GM18951 (cell line): ENCODE measurements around the gene CCDC158.
"Not testable (repeated sequence)": the region's sequence is repeated elsewhere in the genome, so short reads cannot be mapped to it uniquely, and the experiment has no call there.

Experiments used
- POLR2A ChIP-seq: IDR thresholded peaks from 4 replicates; pipeline ENCODE4 v1.6.1; 2011; ENCODE audit warnings: mild to moderate bottlenecking; ENCODE audit not compliant: insufficient read length, insufficient read depth; ENCODE audit errors: extremely low read depth
- in situ Hi-C: fragments of 300-500 bp; cut with MboI; formaldehyde crosslinking; loops from one replicate; pipeline ENCODE4 v1.12.0; 2022; ENCODE audit warnings: low sequenced_read_pairs, mixed read lengths, inconsistent platforms; ENCODE audit not compliant: unreplicated experiment

CCDC158 gene

DNA sequence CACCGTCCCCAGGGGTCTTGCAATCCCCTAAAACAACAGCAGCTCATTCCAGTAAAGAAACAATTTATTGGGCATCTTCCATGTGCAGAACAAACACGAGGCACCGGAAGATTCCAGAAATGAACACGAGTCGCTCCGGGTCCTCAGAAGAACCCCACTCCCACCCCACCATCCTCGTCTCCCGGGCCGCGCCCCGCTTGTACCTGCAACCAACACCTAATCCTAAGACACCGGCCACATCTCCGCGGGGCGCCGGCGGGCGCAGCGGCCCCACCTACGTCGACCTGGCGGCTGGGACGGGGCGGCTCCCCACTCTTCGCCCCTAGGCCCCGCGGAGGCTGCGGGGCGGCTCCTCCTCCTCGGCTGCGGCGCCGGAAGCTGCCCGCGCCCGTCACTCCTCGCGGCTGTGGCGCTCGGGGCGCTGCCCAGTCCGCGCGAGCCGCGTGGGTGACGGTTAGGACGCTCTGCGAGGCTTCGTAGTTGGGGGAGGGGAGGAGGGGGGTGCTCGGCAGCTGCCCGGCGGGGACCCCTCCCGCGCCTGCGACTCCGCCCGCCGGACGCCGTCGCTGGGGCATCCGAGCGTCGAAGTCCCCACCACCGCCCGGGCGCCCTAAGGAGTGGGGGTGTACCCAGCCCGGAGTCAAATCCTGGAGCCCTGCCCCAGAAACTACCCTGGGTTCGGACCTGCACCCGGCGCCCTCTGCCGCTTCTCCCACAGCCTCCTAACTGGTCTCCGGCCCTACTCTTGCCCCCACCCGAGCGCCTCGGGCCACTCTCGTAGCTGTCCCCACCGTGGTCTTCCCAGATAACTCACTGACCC lies at the start of gene CCDC158:
TSS of gene CCDC158 (minus strand) at position 380 of the 820 bp plus-strand sequence. CDS start 17,934 bp downstream, outside the sequence.
- no peak for TF ChIP-seq POLR2A
- in situ Hi-C loops = no loop called here

DNA sequence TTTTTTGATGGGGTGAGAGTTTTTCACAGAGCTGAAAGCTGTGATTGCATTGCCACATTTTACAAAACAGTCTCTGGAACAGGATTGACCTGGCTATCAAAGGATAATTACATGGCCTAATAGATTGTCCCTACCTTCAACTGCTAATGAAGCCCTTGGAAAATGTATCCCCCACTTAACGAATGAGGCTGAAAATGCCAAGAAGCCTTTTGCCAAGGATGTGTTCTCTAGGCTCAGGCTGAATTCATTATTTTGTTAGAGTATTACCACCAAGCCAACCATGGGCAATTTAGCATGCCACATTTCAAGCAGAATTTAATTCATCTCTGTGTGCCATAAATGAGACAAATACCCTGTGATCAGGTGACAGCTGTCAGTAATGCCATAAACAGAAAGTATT lies 49.6 kb upstream of the CCDC158 start:
- in situ Hi-C loops = no loop called here

DNA sequence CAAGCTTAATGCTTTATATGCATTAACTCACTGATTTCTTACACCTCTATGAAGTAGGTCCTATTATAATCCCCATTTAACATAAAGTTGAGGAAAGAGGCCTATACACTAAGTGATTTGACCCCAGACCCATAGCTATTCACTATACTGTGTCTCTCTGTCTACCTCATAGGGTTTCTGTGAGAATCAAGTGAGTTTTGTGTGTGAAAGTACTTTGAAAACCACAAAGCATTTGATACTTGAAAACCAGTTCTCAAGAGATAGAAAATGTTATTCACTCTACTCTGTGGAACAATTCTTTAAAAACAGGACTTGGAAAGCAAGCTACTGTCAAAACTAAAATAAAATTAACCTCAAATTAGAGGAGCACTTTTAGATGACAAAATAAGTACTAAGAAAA lies 49.1 kb upstream of the CCDC158 start:
- TF ChIP-seq POLR2A = no peak
- in situ Hi-C loops = no loop called here

More for the DNA sequence above, 49.6 kb upstream of the CCDC158 start:
- TF ChIP-seq POLR2A = no peak

DNA sequence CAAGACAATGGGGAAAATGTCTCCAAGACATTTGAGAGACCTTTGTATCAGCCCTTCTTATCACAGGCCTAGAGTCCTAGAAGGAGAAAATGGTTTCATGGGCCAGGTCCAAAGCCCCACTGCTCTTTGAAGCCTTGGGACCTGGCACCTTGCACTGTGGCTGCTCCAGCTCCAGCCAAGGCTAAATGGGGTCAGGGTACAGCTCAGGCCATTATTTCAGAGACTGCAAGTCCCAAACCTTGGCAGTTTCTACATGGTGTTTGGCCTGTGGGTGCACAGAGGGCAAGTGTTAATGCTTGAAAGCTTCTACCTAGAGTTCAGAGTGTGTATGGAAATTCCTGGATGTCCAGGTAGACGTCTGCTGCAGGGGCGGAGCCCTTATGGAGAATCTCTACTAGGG lies 42.6 kb upstream of the CCDC158 start:
- no peak for TF ChIP-seq POLR2A

DNA sequence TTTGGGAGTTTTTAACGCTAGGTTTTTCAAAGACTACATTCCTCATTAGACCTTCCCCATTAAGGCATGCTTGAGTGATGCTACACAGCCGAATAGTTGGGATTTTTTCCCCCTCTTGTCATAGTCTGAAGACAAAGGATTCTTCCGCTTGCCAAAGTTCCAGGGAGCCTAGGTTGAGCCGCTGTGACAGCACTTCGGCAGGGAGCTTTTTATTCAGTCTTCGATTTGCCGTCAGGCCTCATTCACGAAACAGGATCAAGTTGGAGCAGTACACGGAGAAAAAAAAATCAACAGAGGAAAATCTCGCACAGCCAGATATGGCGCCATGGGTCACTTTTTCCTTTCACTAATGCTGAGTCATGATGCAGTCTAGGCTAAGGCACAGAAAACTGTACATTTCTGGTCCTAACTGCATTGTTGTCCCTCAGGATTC lies 38.4 kb upstream of the CCDC158 start:
- in situ Hi-C loops = no loop called here
- TF ChIP-seq POLR2A = no peak

More for the DNA sequence above, 42.6 kb upstream of the CCDC158 start:
- in situ Hi-C loops = no loop called here

DNA sequence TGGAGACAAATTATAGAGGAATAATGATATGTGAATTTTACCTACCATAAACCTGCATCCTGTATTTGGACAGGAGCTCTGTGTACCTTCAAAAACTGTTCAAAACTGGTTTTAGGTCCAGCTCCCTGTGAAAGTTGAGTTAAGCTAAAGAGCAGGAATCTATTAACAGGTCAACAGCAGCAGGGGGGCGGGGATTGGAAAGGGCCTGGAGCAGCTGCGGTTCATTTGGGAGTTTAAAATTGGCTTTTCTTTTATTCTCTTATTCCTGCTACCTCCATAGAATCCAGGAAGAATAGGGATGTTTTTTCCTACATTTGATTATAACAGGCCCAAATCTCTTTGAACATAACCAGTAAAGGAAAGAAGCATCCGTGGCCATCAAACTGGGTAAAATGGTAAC lies 37.9 kb upstream of the CCDC158 start:
- no peak for TF ChIP-seq POLR2A
- in situ Hi-C loops = no loop called here

DNA sequence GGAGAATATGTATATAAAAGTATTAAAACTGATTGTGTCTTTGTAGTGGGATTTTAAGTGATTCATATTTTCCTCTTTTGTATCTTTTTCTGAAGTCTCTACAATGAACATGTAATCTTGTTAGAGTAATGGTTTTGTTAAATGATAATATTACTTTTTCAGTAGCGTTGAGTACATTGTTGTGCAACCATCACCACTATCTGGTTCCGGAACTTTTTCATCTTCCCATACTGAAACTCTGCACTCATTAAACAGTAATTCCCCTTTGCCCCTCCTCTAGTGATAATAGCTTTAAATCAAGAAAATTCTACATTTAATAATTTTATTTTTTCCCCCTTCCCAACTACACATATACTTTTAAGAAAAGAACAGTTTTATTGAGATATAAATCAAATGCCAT lies 37.4 kb upstream of the CCDC158 start:
- in situ Hi-C loops = no loop called here
- TF ChIP-seq POLR2A = no peak

DNA sequence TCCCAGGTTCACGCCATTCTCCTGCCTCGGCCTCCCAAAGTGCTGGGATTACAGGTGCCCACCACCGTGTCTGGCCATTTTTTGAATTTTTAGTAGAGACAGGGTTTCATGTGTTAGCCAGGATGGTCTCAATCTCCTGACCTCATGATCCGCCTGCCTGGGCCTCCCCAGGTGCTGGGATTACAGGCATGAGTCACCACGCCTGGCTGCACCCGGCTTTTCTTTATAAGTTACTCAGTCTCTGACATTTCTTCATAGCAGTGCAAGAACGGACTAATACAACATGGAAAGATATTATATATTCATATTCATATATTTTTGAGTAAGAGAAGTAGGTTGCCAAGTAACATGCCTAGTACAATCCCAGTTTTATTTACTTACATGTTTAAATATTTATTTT lies 36.9 kb upstream of the CCDC158 start:
- no peak for TF ChIP-seq POLR2A
- in situ Hi-C loops = no loop called here

DNA sequence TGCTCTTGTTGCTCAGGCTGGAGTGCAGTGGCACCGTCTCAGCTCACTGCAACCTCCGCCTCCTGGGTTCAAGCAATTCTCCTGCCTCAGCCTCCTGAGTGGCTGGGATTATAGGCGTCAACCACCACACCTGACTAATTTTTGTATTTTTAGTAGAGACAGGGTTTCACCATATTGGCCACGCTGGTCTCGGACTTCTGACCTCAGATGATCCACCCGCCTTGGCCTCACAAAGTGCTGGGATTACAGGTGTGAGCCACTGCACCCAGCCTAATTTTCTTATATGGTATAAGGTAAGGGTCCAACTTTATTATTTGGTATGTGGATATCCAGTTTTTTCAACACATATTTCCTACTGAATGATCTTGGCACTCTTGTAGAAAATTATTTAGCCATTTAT lies 33.1 kb upstream of the CCDC158 start:
- in situ Hi-C loops = not testable (repeated sequence)

DNA sequence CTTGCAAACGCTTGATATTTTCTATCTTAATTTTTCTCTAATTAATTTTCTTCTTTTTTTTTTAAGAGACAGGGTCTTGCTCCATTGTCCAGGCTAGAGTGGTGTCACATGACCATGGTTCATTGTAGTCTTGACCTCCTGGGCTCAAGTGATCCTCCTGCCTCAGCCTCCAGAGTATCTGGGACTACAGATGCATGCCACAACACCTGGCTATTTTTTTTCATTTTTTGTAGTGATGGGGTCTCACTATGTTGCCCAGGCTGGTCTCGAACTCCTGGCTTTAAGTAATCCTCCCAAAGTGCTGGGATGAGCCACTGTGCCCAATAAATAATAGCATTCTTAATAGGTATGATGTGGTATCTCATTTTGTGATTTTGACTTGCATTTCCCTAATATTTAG lies 32.3 kb upstream of the CCDC158 start:
- in situ Hi-C loops = no loop called here
- no peak for TF ChIP-seq POLR2A

DNA sequence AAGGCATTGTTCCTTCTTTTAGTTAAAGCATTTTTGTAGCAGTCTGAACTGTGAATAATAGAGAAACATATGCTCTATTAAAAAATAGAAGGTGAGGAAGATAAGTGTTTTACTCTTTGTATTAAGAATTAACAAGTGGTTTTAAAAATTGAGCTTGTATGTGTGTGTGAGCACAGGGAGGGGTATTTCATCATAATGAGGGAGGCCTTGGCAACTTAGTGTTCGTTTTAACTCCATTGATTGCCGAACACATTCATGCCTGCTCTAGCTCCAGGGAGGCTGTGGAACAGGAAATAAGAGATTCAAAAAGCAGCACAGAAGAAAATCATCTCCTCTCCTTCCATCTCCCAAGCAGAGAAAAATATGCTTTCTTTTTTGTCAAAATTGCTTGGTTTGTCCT lies 28.9 kb upstream of the CCDC158 start:
- in situ Hi-C loops = no loop called here
- no peak for TF ChIP-seq POLR2A

DNA sequence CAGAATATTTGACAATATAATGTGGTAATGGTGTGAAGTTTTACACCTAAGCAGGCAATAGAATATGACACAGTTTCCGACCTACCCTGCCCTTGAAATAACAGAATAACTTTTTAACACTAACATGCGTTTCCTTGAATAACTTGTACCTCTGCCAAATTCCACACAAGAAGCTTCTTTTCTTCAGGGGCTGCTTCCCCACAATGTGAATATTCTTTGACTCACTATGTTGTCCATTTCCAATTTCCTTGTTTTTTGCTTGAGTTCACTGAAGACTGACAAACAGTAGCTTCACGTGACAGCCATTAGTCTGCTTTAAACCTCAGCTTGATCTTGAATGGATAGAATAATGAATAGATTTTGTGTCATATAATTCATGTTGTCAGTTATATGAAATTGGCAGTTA lies 28.4 kb upstream of the CCDC158 start:
- in situ Hi-C loops = no loop called here
- TF ChIP-seq POLR2A = no peak

DNA sequence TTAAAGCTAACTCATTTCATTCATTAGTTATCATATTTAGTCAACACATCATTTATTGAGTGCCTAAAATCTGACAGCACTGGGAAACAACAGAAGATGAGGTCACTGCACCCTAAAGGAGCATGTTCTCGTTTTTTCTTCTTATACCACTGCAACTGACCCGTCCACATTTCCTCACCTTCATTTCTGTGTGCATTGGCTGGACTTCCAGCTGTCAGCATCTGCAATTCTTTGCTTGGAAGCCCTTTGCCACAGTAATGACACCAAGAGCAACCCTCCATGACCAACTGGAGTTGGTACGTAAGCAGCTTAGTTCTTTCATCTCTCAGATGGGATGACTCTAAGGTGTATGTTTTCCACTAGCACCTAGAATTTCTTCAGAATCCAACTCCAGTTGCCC lies 27.3 kb upstream of the CCDC158 start:
- no peak for TF ChIP-seq POLR2A
- in situ Hi-C loops = no loop called here

DNA sequence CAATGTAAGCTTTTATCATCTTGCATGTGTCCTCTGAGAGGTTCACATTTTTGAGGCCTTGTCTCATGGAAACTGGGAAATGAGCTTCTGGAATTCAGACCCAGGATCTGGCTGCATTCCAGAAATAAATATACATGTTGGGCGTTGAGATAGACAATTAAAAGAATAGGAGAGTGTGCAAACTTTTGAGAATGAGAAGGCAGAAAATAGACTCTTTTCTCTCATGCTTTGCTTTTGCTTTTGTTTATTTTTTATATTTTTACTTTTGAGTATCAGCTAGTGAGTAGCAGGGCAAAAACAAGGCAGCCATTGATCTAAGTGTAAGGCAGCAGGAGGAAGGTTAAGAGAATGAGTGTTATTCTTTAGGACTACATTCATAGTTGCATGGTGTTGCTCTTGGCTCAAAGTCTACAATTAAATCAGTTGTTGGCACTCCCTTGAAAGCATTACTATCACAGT lies 26.5 kb upstream of the CCDC158 start:
- TF ChIP-seq POLR2A = no peak
- in situ Hi-C loops = no loop called here
